ENCODE measurements around the gene CPT1A. TPM values are rescaled to one million over a fixed set of nuclear protein-coding genes. Genes with fewer than 3 reads are reported as not detected.

Gene CPT1A
- polyA plus RNA-seq, 1 donor (not counting 4 experiments of a cell fraction or from before 2014, with no cell fraction given), result 12.9 TPM

DNA sequence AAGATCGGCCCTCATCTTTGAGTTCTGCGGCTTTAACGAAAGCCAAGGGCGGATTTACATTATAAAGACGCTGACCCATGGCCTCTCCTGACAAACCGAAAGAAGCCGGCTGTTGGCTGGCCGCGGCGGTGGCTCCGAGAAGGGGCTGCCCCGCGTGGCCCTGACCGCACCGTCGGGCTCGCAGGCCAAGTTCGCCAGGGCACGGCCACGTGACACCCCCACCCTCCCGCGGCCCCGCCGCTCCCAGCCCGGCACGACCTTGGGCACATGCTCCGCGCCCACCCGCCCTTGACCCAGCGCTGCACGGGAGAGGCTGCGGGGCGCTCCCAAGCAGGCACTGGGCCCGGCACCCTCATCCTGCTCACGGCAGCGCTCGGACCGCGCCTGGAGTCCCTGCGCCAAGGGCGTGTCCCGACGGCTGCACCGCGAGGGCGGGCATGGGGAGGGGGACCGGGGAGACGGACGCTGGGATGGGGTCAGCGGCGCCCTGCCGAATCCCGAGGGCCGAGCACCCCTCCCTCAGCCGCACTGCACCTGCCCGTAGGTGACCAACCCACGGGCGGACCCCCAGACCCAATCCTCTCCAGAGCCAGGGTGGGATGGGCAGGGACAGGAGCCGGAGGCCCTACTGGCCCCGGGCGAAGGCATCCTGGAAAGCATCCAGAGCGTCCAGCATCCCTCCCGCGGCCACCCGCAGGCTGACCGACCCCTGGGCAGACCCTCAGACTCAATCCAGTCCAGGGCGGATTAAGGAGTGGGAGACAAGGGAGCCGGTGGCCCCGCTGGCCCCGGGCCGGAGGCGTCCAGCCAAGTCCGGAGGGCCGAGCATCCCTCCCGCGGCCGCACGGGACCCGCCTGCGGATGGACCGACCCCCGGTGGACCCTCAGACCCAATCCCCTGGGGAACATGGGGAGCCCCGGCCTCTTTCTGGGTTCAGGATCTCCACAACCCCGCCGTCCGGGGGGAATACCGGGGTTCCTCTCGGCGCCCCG is 759 bp downstream of the CPT1A start:
- no peak for TF ChIP-seq EZH2 (IDR thresholded peaks at IDR 0.05; ENCODE audit: low read length)
- TF ChIP-seq CTCF (optimal IDR thresholded peaks at IDR 0.05 in 1 of 3, IDR thresholded peaks at IDR 0.05 in 1 of 3, conservative IDR thresholded peaks at IDR 0.05 in 1 of 3; ENCODE audit: extremely low read depth in 1 of 3, insufficient read depth in 2 of 3, low read length in 3 of 3), result no peak
- Histone ChIP-seq H3K4me2 (ENCODE audit: control insufficient read depth, extremely low read depth, insufficient read depth, low read depth, low read length) (peak overlapping the region; percentile 94), H3K9ac (ENCODE audit: control insufficient read depth, extremely low read depth, insufficient read depth, low read length) (peak overlapping the region; percentile 71), H3K9me3 (ENCODE audit: control insufficient read depth, low read depth, low read length) (no peaks in the 10 kb centered on the region), H3K4me1 (ENCODE audit: control insufficient read depth, extremely low read depth, insufficient read depth, low read length) (peaks cover 37% of the 10 kb centered on the region), H3K27me3 (ENCODE audit: control insufficient read depth, extremely low read depth, insufficient read depth, low read length) (peaks cover 8% of the 10 kb centered on the region), H3K9me1 (ENCODE audit: control insufficient read depth, extremely low read depth, insufficient read depth, low read length) (no peaks in the 10 kb centered on the region), H3K79me2 (ENCODE audit: control insufficient read depth, insufficient read depth, low read length) (peaks cover 12% of the 10 kb centered on the region), H4K20me1 (ENCODE audit: control insufficient read depth, extremely low read depth, insufficient read depth, low read length) (no peaks in the 10 kb centered on the region), H3K36me3 (ENCODE audit: control insufficient read depth in 2 of 2, extremely low read depth in 1 of 2, insufficient read depth in 2 of 2, low read length in 2 of 2) (no peaks in the 10 kb centered on the region), H3K27ac (ENCODE audit: control insufficient read depth, insufficient read depth, low read length) (peak overlapping the region; percentile 50), H3K4me3 (ENCODE audit: control insufficient read depth in 2 of 3, extremely low read depth in 1 of 3, insufficient read depth in 2 of 3, low read depth in 1 of 3, low read length in 3 of 3) (peak overlapping the region; percentile 71 to 86 (median 85)), H2AFZ (ENCODE audit: control insufficient read depth, low read length) (peak overlapping the region; percentile 46)
- DNase-seq (ENCODE audit: low read depth, low spot score), result no peak
- dilution Hi-C loops (cut with MboI; ENCODE audit: extremely low pct_ligation_motif_present, low sequenced_read_pairs), result no loop called here
- FAIRE-seq, result no peak

- Histone ChIP-seq H3K27me3 (ENCODE audit: control insufficient read depth, extremely low read depth, insufficient read depth, low read length) (peaks cover 6% of the 10 kb centered on the region), H4K20me1 (ENCODE audit: control insufficient read depth, extremely low read depth, insufficient read depth, low read length) (no peaks in the 10 kb centered on the region), H3K27ac (ENCODE audit: control insufficient read depth, insufficient read depth, low read length) (peak overlapping the region; percentile 50), H3K79me2 (ENCODE audit: control insufficient read depth, insufficient read depth, low read length) (peaks cover 20% of the 10 kb centered on the region), H2AFZ (ENCODE audit: control insufficient read depth, low read length) (peak overlapping the region; percentile 46), H3K4me1 (ENCODE audit: control insufficient read depth, extremely low read depth, insufficient read depth, low read length) (peaks cover 37% of the 10 kb centered on the region), H3K4me3 (ENCODE audit: control insufficient read depth in 2 of 3, extremely low read depth in 1 of 3, insufficient read depth in 2 of 3, low read depth in 1 of 3, low read length in 3 of 3) (peak overlapping the region; percentile 71 to 86 (median 85)), H3K9ac (ENCODE audit: control insufficient read depth, extremely low read depth, insufficient read depth, low read length) (peak overlapping the region; percentile 71), H3K4me2 (ENCODE audit: control insufficient read depth, extremely low read depth, insufficient read depth, low read depth, low read length) (peak overlapping the region; percentile 94), H3K9me3 (ENCODE audit: control insufficient read depth, low read depth, low read length) (no peaks in the 10 kb centered on the region), H3K36me3 (ENCODE audit: control insufficient read depth in 2 of 2, extremely low read depth in 1 of 2, insufficient read depth in 2 of 2, low read length in 2 of 2) (no peaks in the 10 kb centered on the region), H3K9me1 (ENCODE audit: control insufficient read depth, extremely low read depth, insufficient read depth, low read length) (no peaks in the 10 kb centered on the region)
- dilution Hi-C loops (cut with MboI; ENCODE audit: extremely low pct_ligation_motif_present, low sequenced_read_pairs), result no loop called here
- TF ChIP-seq CTCF (optimal IDR thresholded peaks at IDR 0.05 in 1 of 3, IDR thresholded peaks at IDR 0.05 in 1 of 3, conservative IDR thresholded peaks at IDR 0.05 in 1 of 3; ENCODE audit: extremely low read depth in 1 of 3, insufficient read depth in 2 of 3, low read length in 3 of 3) (no peak), EZH2 (IDR thresholded peaks at IDR 0.05; ENCODE audit: low read length) (no peak)
- DNase-seq (ENCODE audit: low read depth, low spot score), result no peak
- no peak for FAIRE-seq
These were observed 1.6 kb downstream of the CPT1A start for GRCh38 chr11:68839911-68840641.
